WTC11 (cell line): ENCODE data around the gene ERBB4. TPM values are rescaled to one million over a fixed set of nuclear protein-coding genes. Genes with fewer than 3 reads are reported as not detected.

Experiments used
- ATAC-seq: fragments of 200-7000 bp; cut with Tn5 transposase; 2 replicates; pipeline ENCODE4 v1.10.0; 2021; ENCODE audit warnings: mild to moderate bottlenecking, moderate library complexity
- CTCF ChIA-PET: fragments of 300-600 bp; sonication (Branson Sonifier 250); formaldehyde crosslinking; loops from one replicate; lab custom pipeline; 2021; ENCODE audit warnings: antibody characterized with exemption; lab: Charles Lee
- POLR2A ChIA-PET: fragments of 350-600 bp; sonication (Branson Sonifier 250); formaldehyde crosslinking; loops from one replicate; lab custom pipeline; 2021; ENCODE audit warnings: antibody characterized with exemption; lab: Charles Lee
- DNase-seq: peaks from one replicate; pipeline ENCODE4 v3.0.0; 2021; ENCODE audit warnings: low spot score
- H3K27ac Mint-ChIP-seq: 2 replicates; pipeline ENCODE4 v1.8.0; 2021; ENCODE audit warnings: mixed read lengths
- H3K27me3 Mint-ChIP-seq: 2 replicates; pipeline ENCODE4 v1.8.0; 2021; ENCODE audit warnings: low read depth, mild to moderate bottlenecking, moderate library complexity, mixed read lengths
- H3K36me3 Mint-ChIP-seq: 2 replicates; pipeline ENCODE4 v1.8.0; 2021; ENCODE audit warnings: mixed read lengths
- H3K4me1 Mint-ChIP-seq: 2 replicates; pipeline ENCODE4 v1.8.0; 2022; ENCODE audit warnings: mixed read lengths
- H3K4me3 Mint-ChIP-seq: 2 replicates; pipeline ENCODE4 v1.8.0; 2021; ENCODE audit warnings: mild to moderate bottlenecking, moderate library complexity, mixed read lengths
- H3K9me3 Mint-ChIP-seq: 2 replicates; pipeline ENCODE4 v1.8.0; 2021; ENCODE audit warnings: mixed read lengths
- ATF1 ChIP-seq: sonication (generic); formaldehyde crosslinking; IDR thresholded peaks from 2 replicates; pipeline ENCODE4 v1.8.1; 2023; ENCODE audit warnings: mild to moderate bottlenecking, moderate library complexity, missing genetic modification reagents
- ATF3 ChIP-seq: sonication (generic); formaldehyde crosslinking; conservative IDR thresholded peaks from 2 replicates; pipeline ENCODE4 v1.8.1; 2022; ENCODE audit warnings: mild to moderate bottlenecking, missing genetic modification reagents
- CREB1 ChIP-seq: sonication (generic); formaldehyde crosslinking; IDR thresholded peaks from 2 replicates; pipeline ENCODE4 v1.8.0; 2023; ENCODE audit warnings: mild to moderate bottlenecking, missing genetic modification reagents
- E2F4 ChIP-seq: sonication (generic); formaldehyde crosslinking; IDR thresholded peaks from 2 replicates; pipeline ENCODE4 v1.8.1; 2022; ENCODE audit warnings: low read depth, mild to moderate bottlenecking, moderate library complexity, missing genetic modification reagents, borderline replicate concordance
- ELF4 ChIP-seq: sonication (generic); formaldehyde crosslinking; IDR thresholded peaks from 2 replicates; pipeline ENCODE4 v1.8.1; 2022; ENCODE audit warnings: low read depth, mild to moderate bottlenecking, moderate library complexity, missing genetic modification reagents
- FOXJ3 ChIP-seq: sonication (generic); formaldehyde crosslinking; IDR thresholded peaks from 2 replicates; pipeline ENCODE4 v1.9.0; 2021; ENCODE audit warnings: missing genetic modification reagents, mild to moderate bottlenecking, borderline replicate concordance
- FOXK1 ChIP-seq: sonication (generic); formaldehyde crosslinking; IDR thresholded peaks from 2 replicates; pipeline ENCODE4 v1.8.0; 2022; ENCODE audit warnings: mild to moderate bottlenecking, moderate library complexity, missing genetic modification reagents
- FOXP1 ChIP-seq: sonication (generic); formaldehyde crosslinking; IDR thresholded peaks from 2 replicates; pipeline ENCODE4 v1.8.0; 2022; ENCODE audit warnings: missing genetic modification reagents, mild to moderate bottlenecking, moderate library complexity, borderline replicate concordance
- GABPB1 ChIP-seq: sonication (generic); formaldehyde crosslinking; IDR thresholded peaks from 2 replicates; pipeline ENCODE4 v1.8.1; 2023; ENCODE audit warnings: mild to moderate bottlenecking, missing genetic modification reagents
- GTF2I ChIP-seq: fragments of 250-450 bp; sonication (Bioruptor Pico); conservative IDR thresholded peaks from 2 replicates; pipeline ENCODE4 v1.4.0; 2021; ENCODE audit warnings: mild to moderate bottlenecking
- IRF1 ChIP-seq: sonication (generic); formaldehyde crosslinking; IDR thresholded peaks from 2 replicates; pipeline ENCODE4 v1.8.0; 2023; ENCODE audit warnings: missing genetic modification reagents
- IRF2 ChIP-seq: sonication (generic); formaldehyde crosslinking; IDR thresholded peaks from 2 replicates; pipeline ENCODE4 v1.8.0; 2022; ENCODE audit warnings: low read depth, missing genetic modification reagents, borderline replicate concordance
- JAZF1 ChIP-seq: fragments of 250-450 bp; sonication (Bioruptor Pico); IDR thresholded peaks from 2 replicates; pipeline ENCODE4 v1.9.0; 2021; ENCODE audit warnings: moderate library complexity, mild to moderate bottlenecking, inconsistent platforms
- MYBL2 ChIP-seq: sonication (generic); formaldehyde crosslinking; IDR thresholded peaks from 2 replicates; pipeline ENCODE4 v1.8.1; 2023; ENCODE audit warnings: mild to moderate bottlenecking, moderate library complexity, missing genetic modification reagents
- NFATC4 ChIP-seq: fragments of 250-450 bp; sonication (Bioruptor Pico); IDR thresholded peaks from 2 replicates; pipeline ENCODE4 v1.9.0; 2021; ENCODE audit warnings: mild to moderate bottlenecking
- OVOL2 ChIP-seq: fragments of 250-450 bp; sonication (Bioruptor Pico); IDR thresholded peaks from 2 replicates; pipeline ENCODE4 v1.9.0; 2021; ENCODE audit warnings: mild to moderate bottlenecking, borderline replicate concordance
- SP1 ChIP-seq: sonication (generic); formaldehyde crosslinking; conservative IDR thresholded peaks from 2 replicates; pipeline ENCODE4 v1.8.1; 2022; ENCODE audit warnings: missing genetic modification reagents
- TCF7 ChIP-seq: sonication (generic); formaldehyde crosslinking; IDR thresholded peaks from 2 replicates; pipeline ENCODE4 v1.8.0; 2022; ENCODE audit warnings: mild to moderate bottlenecking, low read depth, missing genetic modification reagents, moderate library complexity
- ZBTB21 ChIP-seq: sonication (generic); formaldehyde crosslinking; IDR thresholded peaks from 2 replicates; pipeline ENCODE4 v1.8.1; 2023; ENCODE audit warnings: mild to moderate bottlenecking, missing genetic modification reagents, borderline replicate concordance
- ZNF121 ChIP-seq: sonication (generic); formaldehyde crosslinking; IDR thresholded peaks from 2 replicates; pipeline ENCODE4 v1.8.0; 2023; ENCODE audit warnings: missing genetic modification reagents
- ZNF232 ChIP-seq: sonication (generic); formaldehyde crosslinking; IDR thresholded peaks from 2 replicates; pipeline ENCODE4 v1.8.0; 2022; ENCODE audit warnings: mild to moderate bottlenecking, missing genetic modification reagents
- ZNF281 ChIP-seq: sonication (generic); formaldehyde crosslinking; IDR thresholded peaks from 2 replicates; pipeline ENCODE4 v1.8.0; 2023; ENCODE audit warnings: mild to moderate bottlenecking, missing genetic modification reagents
- ZNF317 ChIP-seq: sonication (generic); formaldehyde crosslinking; IDR thresholded peaks from 2 replicates; pipeline ENCODE4 v1.8.1; 2023; ENCODE audit warnings: low read depth, mild to moderate bottlenecking, moderate library complexity, missing genetic modification reagents, borderline replicate concordance
- ZNF396 ChIP-seq: fragments of 250-450 bp; sonication (Bioruptor Pico); IDR thresholded peaks from 2 replicates; pipeline ENCODE4 v1.8.0; 2021; ENCODE audit warnings: mild to moderate bottlenecking, moderate library complexity, borderline replicate concordance
- ZNF425 ChIP-seq: fragments of 250-450 bp; sonication (Bioruptor Pico); conservative IDR thresholded peaks from 2 replicates; pipeline ENCODE4 v1.9.0; 2021; ENCODE audit warnings: mild to moderate bottlenecking
- ZNF512 ChIP-seq: sonication (generic); formaldehyde crosslinking; IDR thresholded peaks from 2 replicates; pipeline ENCODE4 v1.8.1; 2022; ENCODE audit warnings: missing genetic modification reagents, borderline replicate concordance
- total RNA-seq: library from RNA; stranded (reverse); gene quantifications from 3 replicates; pipeline ENCODE4 v1.2.3, GENCODE V29; 2021

Gene ERBB4
- total RNA-seq, 1 experiment from 2014 or later = 1.6 TPM

GRCh38 chr2:211371465-211371864 lies 1167.1 kb downstream of the ERBB4 start:
- ATAC-seq (no peak), DNase-seq (no peak)
- Mint-ChIP-seq H3K4me1 (peaks cover 21% of the 10 kb centered on the region), H3K36me3 (no peaks in the 10 kb centered on the region), H3K9me3 (no peaks in the 10 kb centered on the region), H3K4me3 (no peak overlapping the region), H3K27ac (no peak overlapping the region), H3K27me3 (no peaks in the 10 kb centered on the region)
- POLR2A ChIA-PET = no interaction called here
- CTCF ChIA-PET = no interaction called here
- no peak for TF ChIP-seq MYBL2 (CRISPR knock-in tag)
- TF ChIP-seq GABPB1 (CRISPR knock-in tag) = no peak
- no peak for TF ChIP-seq FOXK1 (CRISPR knock-in tag)
- TF ChIP-seq CREB1 (CRISPR knock-in tag) = no peak

GRCh38 chr2:211368467-211368866 lies 1170.1 kb downstream of the ERBB4 start:
- ATAC-seq (no peak), DNase-seq (no peak)
- H3K36me3 Mint-ChIP-seq = peaks cover 5% of the 10 kb centered on the region
- H3K4me3 Mint-ChIP-seq = no peak overlapping the region
- peaks cover 42% of the 10 kb centered on the region for H3K4me1 Mint-ChIP-seq
- CTCF ChIA-PET = no interaction called here
- peaks cover 5% of the 10 kb centered on the region for H3K9me3 Mint-ChIP-seq
- H3K27ac Mint-ChIP-seq = no peak overlapping the region
- POLR2A ChIA-PET = interaction anchor here (0.6 kb wide), 1 partner anchor 31 kb away, joined by 4 read pairs; no protein-coding TSS in a partner anchor
- no peaks in the 10 kb centered on the region for H3K27me3 Mint-ChIP-seq
- no peak for TF ChIP-seq FOXP1 (CRISPR knock-in tag)
- TF ChIP-seq ZNF317 (CRISPR knock-in tag) = no peak
- no peak for TF ChIP-seq ELF4 (CRISPR knock-in tag)
- no peak for TF ChIP-seq ATF1 (CRISPR knock-in tag)
- no peak for TF ChIP-seq IRF2 (CRISPR knock-in tag)
- no peak for TF ChIP-seq ZNF121 (CRISPR knock-in tag)
- TF ChIP-seq ZNF425 (CRISPR knock-in tag) = no peak
- no peak for TF ChIP-seq IRF1 (CRISPR knock-in tag)
- TF ChIP-seq ZNF281 (CRISPR knock-in tag) = no peak

GRCh38 chr2:211367711-211368110 lies 1170.9 kb downstream of the ERBB4 start:
- DNase-seq = no peak
- peaks cover 42% of the 10 kb centered on the region for H3K4me1 Mint-ChIP-seq
- CTCF ChIA-PET = no interaction called here
- H3K4me3 Mint-ChIP-seq = no peak overlapping the region
- POLR2A ChIA-PET = interaction anchor here (0.6 kb wide), 1 partner anchor 30 kb away, joined by 4 read pairs; no protein-coding TSS in a partner anchor
- no peaks in the 10 kb centered on the region for H3K27me3 Mint-ChIP-seq
- H3K27ac Mint-ChIP-seq = no peak overlapping the region
- peaks cover 13% of the 10 kb centered on the region for H3K9me3 Mint-ChIP-seq
- no peak for ATAC-seq
- peaks cover 12% of the 10 kb centered on the region for H3K36me3 Mint-ChIP-seq
- TF ChIP-seq ZNF232 (CRISPR knock-in tag) (no peak), JAZF1 (CRISPR knock-in tag) (no peak), E2F4 (CRISPR knock-in tag) (no peak), SP1 (CRISPR knock-in tag) (no peak), ZNF121 (CRISPR knock-in tag) (no peak), TCF7 (CRISPR knock-in tag) (no peak), ZNF396 (CRISPR knock-in tag) (no peak), ATF3 (CRISPR knock-in tag) (no peak), NFATC4 (CRISPR knock-in tag) (no peak), ZNF512 (no peak), GTF2I (CRISPR knock-in tag) (no peak), ZBTB21 (no peak), OVOL2 (no peak), FOXJ3 (CRISPR knock-in tag) (no peak)
